ENCODE measurements around the gene CDH10.

The CDH10 gene

DNA sequence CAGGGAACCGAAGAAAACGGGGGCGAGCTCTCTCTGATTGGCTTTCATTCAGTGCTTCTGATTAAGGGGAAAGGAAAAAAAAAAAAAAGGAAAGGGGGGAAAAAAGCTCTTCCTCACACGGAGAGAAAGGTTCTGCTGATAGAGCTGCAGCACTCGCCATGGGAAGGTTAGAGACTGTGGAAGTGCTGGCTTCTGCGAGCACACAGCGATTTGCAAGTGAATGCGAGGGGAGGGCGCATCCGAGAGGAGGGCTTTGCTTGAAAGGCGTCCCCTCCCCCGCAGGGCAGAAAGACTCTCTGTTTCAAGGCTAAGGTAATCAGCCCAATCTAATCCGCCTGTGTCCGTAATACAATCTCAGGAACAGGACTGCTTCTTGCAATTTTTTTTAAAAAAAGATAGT, at the start of gene CDH10:
Gene CDH10, minus strand, starts transcription at position 218 of the 400 bp plus-strand sequence. CDS start 51,488 bp downstream, outside the sequence.
- Mint-ChIP-seq H3K9me3 (peaks cover 3% of the 10 kb centered on the region), H3K36me3 (ENCODE audit: low read depth) (no peaks in the 10 kb centered on the region), H3K27me3 (no peaks in the 10 kb centered on the region), H3K27ac (no peak within 1 kb of the TSS), H3K4me1 (no peaks in the 10 kb centered on the region), H3K4me3 (no peak within 1 kb of the TSS)
- DNase-seq (no peak), ATAC-seq (no peak)

DNA sequence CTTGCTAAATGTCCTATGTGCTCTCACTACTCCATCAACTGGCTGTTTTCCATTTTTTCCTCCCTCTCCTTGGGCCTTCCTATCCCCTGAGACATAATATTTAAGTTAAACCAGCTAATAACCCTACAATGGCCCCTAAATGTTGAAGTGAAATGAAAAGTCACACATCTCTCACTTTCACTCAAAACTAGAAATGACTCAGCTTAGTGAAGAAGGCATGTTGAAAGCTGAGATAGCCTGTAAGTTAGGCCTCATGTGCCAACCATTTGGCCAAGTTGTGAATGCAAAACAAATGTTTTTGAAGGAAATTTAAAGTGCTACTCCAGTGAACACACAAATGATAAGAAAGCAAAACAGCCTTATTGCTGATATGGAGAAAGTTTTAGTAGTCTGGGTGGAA, 48.8 kb upstream of the CDH10 start:
- no peak overlapping the region for H3K27ac Mint-ChIP-seq
- H3K9me3 Mint-ChIP-seq = peaks cover 23% of the 10 kb centered on the region
- H3K4me1 Mint-ChIP-seq = no peaks in the 10 kb centered on the region
- H3K36me3 Mint-ChIP-seq (ENCODE audit: low read depth) = no peaks in the 10 kb centered on the region
- H3K4me3 Mint-ChIP-seq = no peak overlapping the region
- no peak for DNase-seq
- no peak for ATAC-seq
- no peaks in the 10 kb centered on the region for H3K27me3 Mint-ChIP-seq

DNA sequence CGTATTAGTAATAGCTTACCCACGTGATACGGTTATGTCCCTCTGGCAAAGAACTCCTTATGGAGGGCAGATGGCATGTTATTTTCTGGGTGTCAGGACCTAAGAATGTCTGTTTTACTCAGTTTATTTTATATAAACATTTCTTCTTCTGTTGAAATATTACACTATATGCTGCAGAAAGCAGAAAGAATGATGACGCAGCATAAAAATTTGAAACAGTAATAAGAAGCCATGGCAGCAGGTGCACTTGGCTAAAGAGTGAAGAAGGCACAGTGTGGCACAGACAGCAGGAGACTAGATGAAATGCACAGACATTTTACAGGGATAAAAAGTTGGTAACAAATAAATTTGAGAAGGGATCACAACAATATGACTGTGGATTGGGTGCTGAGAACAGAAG, 46.3 kb upstream of the CDH10 start:
- H3K27me3 Mint-ChIP-seq = no peaks in the 10 kb centered on the region
- peaks cover 25% of the 10 kb centered on the region for H3K9me3 Mint-ChIP-seq
- no peaks in the 10 kb centered on the region for H3K4me1 Mint-ChIP-seq
- H3K36me3 Mint-ChIP-seq (ENCODE audit: low read depth) = no peaks in the 10 kb centered on the region
- H3K4me3 Mint-ChIP-seq = no peak overlapping the region
- no peak overlapping the region for H3K27ac Mint-ChIP-seq
- ATAC-seq (no peak), DNase-seq (no peak)

DNA sequence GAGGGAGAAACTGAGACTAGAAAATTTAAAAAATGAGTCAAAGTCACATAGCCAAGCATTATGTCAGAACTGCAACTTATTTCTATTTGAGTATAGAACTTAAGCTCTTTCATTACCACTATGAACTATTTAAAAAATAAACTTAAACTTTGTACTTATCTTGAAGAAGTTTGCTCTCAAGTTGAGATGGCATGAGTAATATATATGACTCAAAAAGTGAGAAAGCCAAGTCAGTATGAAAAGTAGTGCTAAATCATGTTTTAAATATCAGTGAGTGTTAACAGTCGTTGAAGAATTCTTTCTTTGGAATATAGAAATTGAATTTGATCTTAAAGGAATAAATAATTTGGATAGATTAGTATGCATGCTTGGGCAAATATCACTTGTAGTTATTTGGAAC, 36.3 kb upstream of the CDH10 start:
- no peaks in the 10 kb centered on the region for H3K4me1 Mint-ChIP-seq
- H3K9me3 Mint-ChIP-seq = peaks cover 25% of the 10 kb centered on the region
- ATAC-seq (no peak), DNase-seq (no peak)
- no peak overlapping the region for H3K27ac Mint-ChIP-seq
- H3K27me3 Mint-ChIP-seq = no peaks in the 10 kb centered on the region
- no peaks in the 10 kb centered on the region for H3K36me3 Mint-ChIP-seq (ENCODE audit: low read depth)
- no peak overlapping the region for H3K4me3 Mint-ChIP-seq

DNA sequence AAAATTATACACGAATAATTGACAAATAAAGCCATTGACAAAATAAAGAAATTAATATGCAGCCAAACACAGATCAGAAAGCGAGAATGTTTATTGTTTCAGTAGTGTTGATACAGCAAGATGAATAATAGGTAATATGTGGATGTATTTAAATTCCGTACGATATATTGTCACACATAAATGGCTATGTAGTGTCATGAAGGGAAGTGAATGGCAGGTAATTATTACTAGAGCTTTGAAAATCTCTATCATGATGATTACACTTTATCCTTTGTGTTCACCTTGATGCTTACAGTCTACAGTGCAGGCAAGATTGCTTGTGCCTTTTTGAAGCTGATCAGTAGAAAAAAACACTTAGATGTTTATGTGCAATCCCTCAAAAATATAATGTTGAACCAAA, 23.3 kb upstream of the CDH10 start:
- no peaks in the 10 kb centered on the region for H3K27me3 Mint-ChIP-seq
- H3K4me1 Mint-ChIP-seq = no peaks in the 10 kb centered on the region
- no peak overlapping the region for H3K27ac Mint-ChIP-seq
- no peak for DNase-seq
- no peaks in the 10 kb centered on the region for H3K36me3 Mint-ChIP-seq (ENCODE audit: low read depth)
- no peak for ATAC-seq
- peaks cover 17% of the 10 kb centered on the region for H3K9me3 Mint-ChIP-seq
- no peak overlapping the region for H3K4me3 Mint-ChIP-seq

DNA sequence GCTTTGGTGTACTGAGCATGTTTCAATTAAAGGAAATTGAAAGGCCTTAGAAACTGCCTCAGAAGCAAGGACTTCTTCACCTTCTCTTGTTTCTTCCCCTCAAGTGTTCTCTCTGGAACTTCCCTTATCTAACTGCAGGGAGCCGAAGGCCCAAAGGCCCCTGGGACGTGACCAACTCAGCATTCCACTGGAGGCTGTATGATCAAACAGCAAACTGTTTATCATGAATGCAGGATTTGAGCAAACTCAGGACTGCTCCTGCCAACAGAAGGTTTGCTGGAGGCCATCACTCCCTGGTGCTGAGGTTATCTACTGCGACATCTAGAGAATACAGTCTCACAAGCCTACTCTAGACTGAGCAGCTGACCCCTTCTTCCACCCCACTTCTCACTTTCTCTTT, 4.8 kb upstream of the CDH10 start:
- no peak overlapping the region for H3K4me3 Mint-ChIP-seq
- H3K9me3 Mint-ChIP-seq = peaks cover 13% of the 10 kb centered on the region
- H3K27me3 Mint-ChIP-seq = no peaks in the 10 kb centered on the region
- no peak for ATAC-seq
- no peak overlapping the region for H3K27ac Mint-ChIP-seq
- no peak for DNase-seq
- no peaks in the 10 kb centered on the region for H3K4me1 Mint-ChIP-seq
- no peaks in the 10 kb centered on the region for H3K36me3 Mint-ChIP-seq (ENCODE audit: low read depth)

DNA sequence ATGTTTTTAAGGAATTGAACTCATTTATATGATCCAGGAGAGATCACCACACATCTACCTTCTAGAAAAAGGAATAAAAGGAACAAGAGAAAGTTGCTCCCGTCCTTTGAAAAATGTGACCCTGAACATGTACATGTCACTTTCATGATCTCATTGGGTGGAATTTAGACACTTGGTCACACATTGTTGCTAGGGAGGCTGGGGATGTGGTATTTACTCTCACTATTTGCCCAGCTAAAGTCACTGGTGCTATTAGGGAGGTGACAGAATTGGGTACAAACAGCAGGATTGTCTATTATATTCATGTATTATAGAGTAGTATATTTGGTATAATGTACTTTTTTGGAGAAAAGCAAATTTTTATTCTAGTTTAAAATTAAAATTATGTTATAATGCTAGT, 2.1 kb upstream of the CDH10 start:
- no peaks in the 10 kb centered on the region for H3K36me3 Mint-ChIP-seq (ENCODE audit: low read depth)
- no peak for ATAC-seq
- no peaks in the 10 kb centered on the region for H3K27me3 Mint-ChIP-seq
- H3K4me3 Mint-ChIP-seq = no peak overlapping the region
- no peak overlapping the region for H3K27ac Mint-ChIP-seq
- DNase-seq = no peak
- H3K4me1 Mint-ChIP-seq = no peaks in the 10 kb centered on the region
- peaks cover 3% of the 10 kb centered on the region for H3K9me3 Mint-ChIP-seq

DNA sequence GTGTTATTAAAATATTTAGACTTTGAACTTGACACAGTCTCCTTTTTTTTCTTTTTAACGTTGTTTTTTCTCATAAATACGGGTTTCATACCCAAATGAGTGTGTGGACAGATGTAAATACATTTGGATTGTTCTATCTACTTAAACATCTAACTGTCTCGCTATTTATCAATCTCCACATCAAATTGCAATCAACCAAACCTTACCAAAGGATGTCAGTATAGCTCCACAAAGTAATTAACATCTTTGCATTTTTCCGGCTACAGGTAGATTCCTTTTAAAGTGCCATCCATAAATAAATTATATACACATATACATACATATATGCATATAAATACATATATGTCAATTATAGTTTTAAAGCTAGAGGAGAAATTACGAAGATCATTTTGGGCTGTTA, 705 bp upstream of the CDH10 start:
- Mint-ChIP-seq H3K27ac (no peak overlapping the region), H3K27me3 (no peaks in the 10 kb centered on the region), H3K4me1 (no peaks in the 10 kb centered on the region), H3K36me3 (ENCODE audit: low read depth) (no peaks in the 10 kb centered on the region), H3K9me3 (peaks cover 3% of the 10 kb centered on the region), H3K4me3 (no peak overlapping the region)
- DNase-seq = no peak
- no peak for ATAC-seq

DNA sequence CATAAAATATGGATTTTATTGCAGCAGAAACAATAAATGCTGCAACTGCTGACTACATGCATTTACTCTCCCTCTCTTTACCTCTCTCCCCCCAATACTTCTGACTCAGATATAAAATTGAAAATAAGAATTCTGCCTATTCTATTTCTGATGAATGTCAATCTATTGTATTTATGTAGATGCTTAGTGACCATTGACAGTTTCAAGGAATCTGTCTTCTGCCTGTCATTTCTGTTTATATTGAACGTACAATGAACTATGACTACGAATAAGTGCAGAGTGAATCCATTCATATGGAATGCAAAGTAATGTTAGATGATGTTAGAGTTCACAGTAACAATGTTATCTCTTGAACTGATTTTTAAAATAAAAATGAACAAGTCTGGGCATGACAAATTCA, 898 bp downstream of the CDH10 start:
- no peaks in the 10 kb centered on the region for H3K36me3 Mint-ChIP-seq (ENCODE audit: low read depth)
- no peak overlapping the region for H3K27ac Mint-ChIP-seq
- H3K4me3 Mint-ChIP-seq = no peak overlapping the region
- ATAC-seq (no peak), DNase-seq (no peak)
- H3K4me1 Mint-ChIP-seq = no peaks in the 10 kb centered on the region
- H3K27me3 Mint-ChIP-seq = no peaks in the 10 kb centered on the region
- peaks cover 3% of the 10 kb centered on the region for H3K9me3 Mint-ChIP-seq

DNA sequence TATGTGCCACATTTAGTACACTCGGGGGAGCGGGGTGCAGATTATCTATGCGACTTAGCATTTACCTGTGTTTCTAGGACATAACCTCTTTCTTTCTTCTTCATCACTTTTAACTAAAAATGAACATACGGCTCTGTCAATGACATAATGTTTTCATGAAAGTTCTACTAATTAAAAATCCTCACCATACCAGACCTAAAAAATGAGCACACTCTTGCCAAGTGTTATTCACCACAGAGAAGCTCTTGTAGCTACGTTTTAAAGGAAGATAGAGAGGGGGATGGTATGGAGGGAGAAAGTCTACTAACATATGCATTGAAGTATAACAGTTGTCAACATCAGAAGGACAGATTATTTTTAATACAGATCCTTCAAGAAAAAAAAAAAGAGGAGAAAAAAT, 1.6 kb downstream of the CDH10 start:
- ATAC-seq = no peak
- Mint-ChIP-seq H3K27ac (no peak overlapping the region), H3K4me3 (no peak overlapping the region), H3K27me3 (no peaks in the 10 kb centered on the region), H3K4me1 (no peaks in the 10 kb centered on the region), H3K9me3 (peaks cover 3% of the 10 kb centered on the region), H3K36me3 (ENCODE audit: low read depth) (no peaks in the 10 kb centered on the region)
- DNase-seq = no peak

DNA sequence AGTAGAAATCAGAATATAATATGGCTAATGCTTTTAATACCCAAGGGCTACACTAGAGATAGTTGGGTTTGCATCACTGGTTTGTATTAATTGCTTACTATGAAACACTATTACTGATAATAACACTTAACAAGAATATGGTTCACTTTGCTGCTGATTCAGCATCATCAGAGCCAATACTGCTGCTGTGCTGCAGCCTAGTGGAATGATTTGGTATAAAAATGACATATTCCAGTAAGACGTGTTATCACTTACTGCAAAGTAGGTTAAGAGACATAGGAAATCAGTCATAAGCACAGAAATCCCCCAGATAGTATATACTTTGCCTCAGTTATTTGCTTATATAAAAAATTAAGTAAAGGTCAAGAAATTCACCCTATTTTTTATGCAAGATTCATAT, 2.8 kb downstream of the CDH10 start:
- Mint-ChIP-seq H3K27me3 (no peaks in the 10 kb centered on the region), H3K4me3 (no peak overlapping the region), H3K9me3 (peaks cover 3% of the 10 kb centered on the region), H3K4me1 (no peaks in the 10 kb centered on the region), H3K27ac (no peak overlapping the region), H3K36me3 (ENCODE audit: low read depth) (no peaks in the 10 kb centered on the region)
- DNase-seq = no peak
- ATAC-seq = no peak

DNA sequence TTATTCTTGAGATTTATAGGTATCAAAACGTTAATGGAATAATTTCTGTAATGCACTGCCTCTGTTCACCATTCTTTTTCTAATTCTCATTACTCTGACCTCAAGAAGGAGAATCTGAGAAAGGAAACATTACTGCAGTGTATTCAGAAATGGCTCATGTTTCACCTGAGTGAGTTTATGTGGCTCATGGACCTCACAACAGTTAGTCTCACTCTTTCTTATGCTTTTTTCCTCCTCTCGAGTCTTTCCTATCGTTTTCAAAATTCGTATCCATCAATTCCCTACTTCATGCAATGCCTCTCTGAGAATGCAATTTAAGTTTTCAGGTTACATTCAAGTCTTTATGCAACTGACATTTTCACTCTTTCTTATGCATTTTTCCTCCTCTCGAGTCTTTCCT, 9.6 kb downstream of the CDH10 start:
- Mint-ChIP-seq H3K4me1 (no peaks in the 10 kb centered on the region), H3K36me3 (ENCODE audit: low read depth) (no peaks in the 10 kb centered on the region), H3K4me3 (no peak overlapping the region), H3K9me3 (no peaks in the 10 kb centered on the region), H3K27ac (no peak overlapping the region), H3K27me3 (no peaks in the 10 kb centered on the region)
- ATAC-seq = no peak
- DNase-seq = no peak

DNA sequence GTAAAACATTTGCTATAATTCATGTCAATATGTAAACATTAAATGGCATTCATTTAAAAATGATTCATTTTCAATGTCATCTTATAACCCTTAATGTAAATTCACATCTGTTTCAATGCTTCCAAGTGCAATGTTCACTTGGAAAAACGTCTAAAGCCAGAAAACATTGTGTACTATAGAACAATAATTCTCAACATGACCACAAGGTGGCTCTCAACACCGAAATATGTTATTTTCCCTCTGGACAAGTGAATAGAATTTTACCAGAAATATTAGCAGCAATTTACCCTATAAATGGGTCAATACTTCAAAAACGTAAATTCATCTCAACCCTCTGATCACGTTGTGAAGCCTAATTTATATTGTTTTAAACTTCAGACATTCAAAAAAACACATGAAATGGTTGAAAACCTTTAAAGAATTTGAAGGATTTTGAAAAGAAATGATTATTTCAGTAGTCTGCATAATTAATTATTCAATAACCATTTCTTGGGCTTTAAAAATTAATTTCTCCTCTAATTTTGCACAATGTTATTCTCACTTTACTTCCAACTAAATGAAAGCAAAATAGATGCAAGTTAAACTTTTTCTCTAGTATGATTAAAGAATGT, 11.0 kb downstream of the CDH10 start:
- Mint-ChIP-seq H3K27ac (no peak overlapping the region), H3K4me1 (no peaks in the 10 kb centered on the region), H3K4me3 (no peak overlapping the region), H3K9me3 (no peaks in the 10 kb centered on the region), H3K27me3 (no peaks in the 10 kb centered on the region), H3K36me3 (ENCODE audit: low read depth) (no peaks in the 10 kb centered on the region)
- no peak for DNase-seq
- no peak for ATAC-seq

DNA sequence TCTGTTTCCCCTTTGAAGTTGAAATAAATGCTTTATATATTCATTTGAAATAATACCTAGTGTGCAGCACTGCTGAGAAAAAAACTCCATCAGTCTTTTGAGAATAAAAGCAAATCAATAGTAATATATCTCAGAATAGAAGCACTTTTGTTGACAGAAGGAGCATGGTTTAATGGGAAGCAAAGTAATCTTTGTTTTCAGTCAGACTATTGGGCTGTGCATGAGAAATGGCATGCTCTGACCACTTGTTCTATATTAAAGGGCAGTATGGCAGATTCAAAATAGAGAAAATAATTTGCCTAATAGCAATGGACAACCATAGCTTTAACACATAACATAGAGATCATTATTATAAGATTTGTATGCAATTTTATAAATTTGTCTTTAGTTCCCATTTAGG, 12.4 kb downstream of the CDH10 start:
- ATAC-seq = no peak
- H3K36me3 Mint-ChIP-seq (ENCODE audit: low read depth) = no peaks in the 10 kb centered on the region
- H3K27me3 Mint-ChIP-seq = no peaks in the 10 kb centered on the region
- no peak overlapping the region for H3K4me3 Mint-ChIP-seq
- no peaks in the 10 kb centered on the region for H3K9me3 Mint-ChIP-seq
- no peak for DNase-seq
- H3K27ac Mint-ChIP-seq = no peak overlapping the region
- H3K4me1 Mint-ChIP-seq = no peaks in the 10 kb centered on the region

DNA sequence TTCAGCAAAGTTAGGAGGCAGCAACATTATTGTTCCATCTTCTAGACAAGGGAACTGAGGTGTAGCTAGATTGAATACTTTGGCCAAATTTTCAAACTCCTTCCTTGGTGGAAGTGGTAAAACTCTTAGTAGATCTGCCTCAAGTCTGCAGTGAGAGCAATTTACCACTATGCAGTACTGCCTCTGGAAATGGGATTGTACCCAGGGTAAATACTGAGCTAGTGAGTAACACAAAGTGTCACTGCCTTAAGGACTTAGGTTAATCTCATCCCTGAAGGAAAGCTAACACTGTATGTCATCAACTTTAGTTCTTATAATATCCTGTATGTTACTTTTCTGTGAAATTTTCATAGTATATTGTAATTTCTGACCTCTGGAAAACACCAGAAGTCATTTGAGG, 13.9 kb downstream of the CDH10 start:
- no peak overlapping the region for H3K27ac Mint-ChIP-seq
- H3K9me3 Mint-ChIP-seq = no peaks in the 10 kb centered on the region
- H3K4me1 Mint-ChIP-seq = no peaks in the 10 kb centered on the region
- no peak overlapping the region for H3K4me3 Mint-ChIP-seq
- H3K27me3 Mint-ChIP-seq = no peaks in the 10 kb centered on the region
- no peaks in the 10 kb centered on the region for H3K36me3 Mint-ChIP-seq (ENCODE audit: low read depth)
- DNase-seq (no peak), ATAC-seq (no peak)

DNA sequence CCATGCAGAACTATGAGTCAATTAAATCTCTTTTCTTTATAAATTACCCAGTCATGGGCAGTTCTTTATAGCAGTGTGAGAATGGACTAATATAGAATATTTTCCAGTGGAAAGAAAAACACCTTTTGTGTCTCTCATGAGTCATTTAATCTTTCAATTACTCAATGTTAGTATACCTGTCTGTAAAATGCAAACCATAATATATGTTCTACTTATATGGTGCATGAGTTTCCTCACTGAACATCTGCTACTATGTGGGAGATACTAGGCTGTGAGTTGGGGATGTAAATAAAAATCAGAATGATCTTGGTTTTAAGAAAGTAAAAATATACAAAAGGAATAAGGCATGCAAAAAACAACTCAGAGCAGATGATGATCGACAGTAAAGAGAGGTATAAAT, 15.0 kb downstream of the CDH10 start:
- no peaks in the 10 kb centered on the region for H3K27me3 Mint-ChIP-seq

More for the DNA sequence above, 15.0 kb downstream of the CDH10 start:
- Mint-ChIP-seq H3K27ac (no peak overlapping the region), H3K36me3 (ENCODE audit: low read depth) (no peaks in the 10 kb centered on the region), H3K9me3 (no peaks in the 10 kb centered on the region), H3K4me3 (no peak overlapping the region), H3K4me1 (no peaks in the 10 kb centered on the region)
- DNase-seq (no peak), ATAC-seq (no peak)
